ENCODE measurements around the gene TRMT2A.
A peak's percentile ranks its signal among the peaks of the same experiment; 100 is the strongest.

The TRMT2A gene

GRCh38 chr22:20109411-20110358 lies 7.3 kb downstream of the TRMT2A start:
- peak in 4 of 10 donors; percentile 8 to 83 (median 68) for DNase-seq
- intact Hi-C loops (cut with DNase I) = loop anchor here (10.0 kb wide), 2 partner anchors 85 to 135 kb away; partner anchors contain the start of gene TANGO2

GRCh38 chr22:20108757-20109230 lies 8.2 kb downstream of the TRMT2A start:
- DNase-seq = peak in 2 of 10 donors; percentile 48 to 57
- intact Hi-C loops (cut with DNase I) = no loop called here

- intact Hi-C loops (cut with DNase I) = no loop called here
- peak in 3 of 10 donors; percentile 56 to 65 (median 62) for DNase-seq
Observed at GRCh38 chr22:20107951-20108756, 8.9 kb downstream of the TRMT2A start.

GRCh38 chr22:20107471-20107901 lies 9.5 kb downstream of the TRMT2A start:
- DNase-seq = peak in 3 of 10 donors; percentile 44 to 73 (median 69)

GRCh38 chr22:20106849-20107237 lies 10.2 kb downstream of the TRMT2A start:
- intact Hi-C loops (cut with DNase I) = no loop called here
- DNase-seq = peak in 3 of 10 donors; percentile 48 to 69 (median 64)

More at GRCh38 chr22:20107471-20107901, 9.5 kb downstream of the TRMT2A start:
- intact Hi-C loops (cut with DNase I) = no loop called here

GRCh38 chr22:20106205-20106848 lies 10.7 kb downstream of the TRMT2A start:
- intact Hi-C loops (cut with DNase I) = no loop called here
- peak in 4 of 10 donors; percentile 38 to 89 (median 76) for DNase-seq

- intact Hi-C loops (cut with DNase I) = no loop called here
- peak in 3 of 10 donors; percentile 20 to 59 (median 29) for DNase-seq
Observed at GRCh38 chr22:20105456-20106204, 11.4 kb downstream of the TRMT2A start.

- intact Hi-C loops (cut with DNase I) = no loop called here
- peak in 3 of 10 donors; percentile 17 to 64 (median 23) for DNase-seq
Observed at GRCh38 chr22:20102203-20102780, 14.7 kb downstream of the TRMT2A start.

- peak in 3 of 10 donors; percentile 26 to 80 (median 28) for DNase-seq
- intact Hi-C loops (cut with DNase I) = no loop called here
Observed at GRCh38 chr22:20101638-20102037, 15.4 kb downstream of the TRMT2A start.

GRCh38 chr22:20099099-20099711 lies 17.8 kb downstream of the TRMT2A start:
- intact Hi-C loops (cut with DNase I) = no loop called here
- DNase-seq = peak in 3 of 10 donors; percentile 14 to 50 (median 49)

GRCh38 chr22:20096574-20097420 lies 20.2 kb downstream of the TRMT2A start:
- DNase-seq = no peak
- intact Hi-C loops (cut with DNase I) = no loop called here

GRCh38 chr22:20095521-20095920 lies 21.5 kb downstream of the TRMT2A start:
- intact Hi-C loops (cut with DNase I) = no loop called here
- no peak for DNase-seq

- peak in 2 of 10 donors; percentile 23 to 66 for DNase-seq
- intact Hi-C loops (cut with DNase I) = no loop called here
Observed at GRCh38 chr22:20094197-20094807, 22.7 kb downstream of the TRMT2A start.

- intact Hi-C loops (cut with DNase I) = no loop called here
- peak in 7 of 10 donors; percentile 49 to 95 (median 67) for DNase-seq
Observed at GRCh38 chr22:20093418-20094196, 23.4 kb downstream of the TRMT2A start.

- peak in 2 of 10 donors; percentile 23 to 75 for DNase-seq
- intact Hi-C loops (cut with DNase I) = no loop called here
Observed at GRCh38 chr22:20092477-20092854, 24.6 kb downstream of the TRMT2A start.

- DNase-seq = peak in 2 of 10 donors; percentile 27 to 54
- intact Hi-C loops (cut with DNase I) = no loop called here
Observed at GRCh38 chr22:20091690-20092476, 25.1 kb downstream of the TRMT2A start.
